GM18870 (cell line): ENCODE data around the gene SLC2A13.

Experiments used
- ATAC-seq: cut with Tn5 transposase; IDR thresholded peaks from one replicate; pipeline ENCODE4 v1.9.1; 2021; ENCODE audit warnings: moderate library complexity; ENCODE audit not compliant: unreplicated experiment

Gene SLC2A13

GRCh38 chr12:40002178-40003169, 103.4 kb downstream of the SLC2A13 start:
- ATAC-seq, result no peak

- ATAC-seq, result no peak
These were observed 104.5 kb downstream of the SLC2A13 start for GRCh38 chr12:40001406-40001805.

- no peak for ATAC-seq
These were observed 105.0 kb downstream of the SLC2A13 start for GRCh38 chr12:40000884-40001283.

GRCh38 chr12:39993268-39993667, 112.6 kb downstream of the SLC2A13 start:
- ATAC-seq, result no peak

- peak; percentile 82 for ATAC-seq
These were observed 115.5 kb downstream of the SLC2A13 start for GRCh38 chr12:39990122-39991101.

- no peak for ATAC-seq
These were observed 116.4 kb downstream of the SLC2A13 start for GRCh38 chr12:39989501-39989900.

- no peak for ATAC-seq
These were observed 117.3 kb downstream of the SLC2A13 start for GRCh38 chr12:39988574-39988973.

- ATAC-seq, result no peak
These were observed 119.2 kb downstream of the SLC2A13 start for GRCh38 chr12:39986674-39987073.

GRCh38 chr12:39984670-39985069, 121.2 kb downstream of the SLC2A13 start:
- no peak for ATAC-seq

GRCh38 chr12:39975374-39975918, 130.4 kb downstream of the SLC2A13 start:
- no peak for ATAC-seq

GRCh38 chr12:39972119-39972518, 133.8 kb downstream of the SLC2A13 start:
- no peak for ATAC-seq

- no peak for ATAC-seq
These were observed 134.5 kb downstream of the SLC2A13 start for GRCh38 chr12:39971348-39971747.

- no peak for ATAC-seq
These were observed 139.2 kb downstream of the SLC2A13 start for GRCh38 chr12:39966721-39967120.

GRCh38 chr12:39966256-39966655, 139.6 kb downstream of the SLC2A13 start:
- no peak for ATAC-seq

GRCh38 chr12:39959467-39959866, 146.4 kb downstream of the SLC2A13 start:
- ATAC-seq, result no peak

- ATAC-seq, result no peak
These were observed 146.8 kb downstream of the SLC2A13 start for GRCh38 chr12:39959031-39959430.

- no peak for ATAC-seq
These were observed 147.5 kb downstream of the SLC2A13 start for GRCh38 chr12:39958377-39958776.

GRCh38 chr12:39956725-39957124, 149.2 kb downstream of the SLC2A13 start:
- ATAC-seq, result no peak

GRCh38 chr12:39946361-39947280, 159.3 kb downstream of the SLC2A13 start:
- no peak for ATAC-seq

- no peak for ATAC-seq
These were observed 168.8 kb downstream of the SLC2A13 start for GRCh38 chr12:39937119-39937518.
